ENCODE measurements around the gene DKK2.

DNA sequence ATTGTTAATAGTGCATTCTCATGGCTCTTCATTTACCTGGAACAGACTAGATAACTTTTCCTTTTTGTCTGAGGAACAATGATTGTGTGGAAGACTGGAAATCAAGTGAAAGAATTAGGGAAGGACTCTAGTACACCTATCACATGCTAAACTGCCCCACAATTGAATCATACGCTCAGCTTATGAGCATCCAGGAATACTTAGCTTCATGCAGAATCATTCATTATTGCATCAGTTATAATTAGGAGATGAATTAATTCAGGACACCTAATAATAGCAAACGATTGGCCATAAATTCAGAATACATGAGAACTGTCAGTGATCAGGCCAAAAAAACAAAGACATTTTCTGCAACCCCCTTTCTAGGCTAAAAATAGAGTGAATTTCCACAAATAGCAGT, 106.9 kb downstream of the DKK2 start:
- TF ChIP-seq YY1 (IDR thresholded peaks at IDR 0.05; ENCODE audit: low read depth) (no peak), EZH2phosphoT487 (IDR thresholded peaks at IDR 0.05; ENCODE audit: borderline replicate concordance, low read depth) (no peak), SIN3A (IDR thresholded peaks at IDR 0.05; ENCODE audit: borderline replicate concordance, low read depth, low read length) (no peak), RFX5 (IDR thresholded peaks at IDR 0.05; ENCODE audit: low read length) (no peak), JUND (IDR thresholded peaks at IDR 0.05) (no peak), TEAD4 (IDR thresholded peaks at IDR 0.05; ENCODE audit: borderline replicate concordance, insufficient read depth) (no peak), REST (IDR thresholded peaks at IDR 0.05; ENCODE audit: low read depth, low read length) (no peak), NFIC (IDR thresholded peaks at IDR 0.05; ENCODE audit: borderline replicate concordance) (no peak)
- TF ChIP-seq, protein P1, sequence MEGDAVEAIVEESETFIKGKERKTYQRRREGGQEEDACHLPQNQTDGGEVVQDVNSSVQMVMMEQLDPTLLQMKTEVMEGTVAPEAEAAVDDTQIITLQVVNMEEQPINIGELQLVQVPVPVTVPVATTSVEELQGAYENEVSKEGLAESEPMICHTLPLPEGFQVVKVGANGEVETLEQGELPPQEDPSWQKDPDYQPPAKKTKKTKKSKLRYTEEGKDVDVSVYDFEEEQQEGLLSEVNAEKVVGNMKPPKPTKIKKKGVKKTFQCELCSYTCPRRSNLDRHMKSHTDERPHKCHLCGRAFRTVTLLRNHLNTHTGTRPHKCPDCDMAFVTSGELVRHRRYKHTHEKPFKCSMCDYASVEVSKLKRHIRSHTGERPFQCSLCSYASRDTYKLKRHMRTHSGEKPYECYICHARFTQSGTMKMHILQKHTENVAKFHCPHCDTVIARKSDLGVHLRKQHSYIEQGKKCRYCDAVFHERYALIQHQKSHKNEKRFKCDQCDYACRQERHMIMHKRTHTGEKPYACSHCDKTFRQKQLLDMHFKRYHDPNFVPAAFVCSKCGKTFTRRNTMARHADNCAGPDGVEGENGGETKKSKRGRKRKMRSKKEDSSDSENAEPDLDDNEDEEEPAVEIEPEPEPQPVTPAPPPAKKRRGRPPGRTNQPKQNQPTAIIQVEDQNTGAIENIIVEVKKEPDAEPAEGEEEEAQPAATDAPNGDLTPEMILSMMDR (IDR thresholded peaks at IDR 0.05), result no peak
